GM19240 (cell line): Measurements from ENCODE around the gene PHOX2A.

Experiments
- DNase-seq: peaks from one replicate; pipeline ENCODE4 v3.0.0; 2011; ENCODE audit warnings: low spot score; ENCODE audit not compliant: insufficient read length

Gene PHOX2A

DNA sequence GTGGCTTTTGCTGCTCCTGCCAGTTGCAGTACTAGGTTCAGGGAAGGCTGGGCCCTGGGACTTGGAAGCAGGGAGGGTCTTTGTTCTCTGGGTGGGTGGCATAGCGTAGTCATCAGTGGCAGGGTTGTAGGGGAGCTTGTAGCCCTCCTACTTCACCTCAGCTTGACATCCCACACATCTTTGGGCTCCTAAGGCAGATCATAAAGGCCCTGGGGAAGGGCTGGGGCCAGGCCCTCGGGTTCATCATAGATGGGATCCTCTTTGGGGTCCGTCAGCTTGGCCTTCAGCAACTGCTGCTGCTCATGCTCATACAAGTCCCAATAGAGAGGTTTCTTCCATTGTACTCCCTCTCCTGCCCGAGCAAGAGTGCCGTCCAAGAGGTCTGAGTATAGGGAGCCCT lies 6.0 kb upstream of the PHOX2A start:
- DNase-seq = no peak

DNA sequence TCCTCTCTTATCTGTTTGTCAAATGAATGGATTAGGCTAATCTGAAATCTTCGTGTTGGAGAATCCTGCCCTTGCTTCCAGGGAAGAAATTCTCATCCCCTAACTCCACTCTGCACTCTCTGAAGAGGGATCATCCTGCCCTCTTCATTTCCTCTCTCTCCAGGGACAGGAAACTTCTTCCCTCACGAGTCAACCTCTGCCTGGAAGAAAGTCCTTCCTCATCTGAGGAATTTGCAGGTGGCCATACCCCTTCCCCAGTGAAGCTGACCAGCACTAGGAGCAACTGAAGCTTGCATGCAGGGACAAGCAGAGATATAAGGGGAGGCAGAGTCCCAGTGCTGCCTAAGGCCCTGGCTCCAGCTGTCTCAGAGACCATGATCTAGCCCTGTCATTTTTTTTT lies 3.6 kb upstream of the PHOX2A start:
- DNase-seq = no peak

GRCh38 chr11:72245263-72245816 lies 1.4 kb upstream of the PHOX2A start:
- no peak for DNase-seq

GRCh38 chr11:72244361-72245262 lies 636 bp upstream of the PHOX2A start:
- DNase-seq = no peak

DNA sequence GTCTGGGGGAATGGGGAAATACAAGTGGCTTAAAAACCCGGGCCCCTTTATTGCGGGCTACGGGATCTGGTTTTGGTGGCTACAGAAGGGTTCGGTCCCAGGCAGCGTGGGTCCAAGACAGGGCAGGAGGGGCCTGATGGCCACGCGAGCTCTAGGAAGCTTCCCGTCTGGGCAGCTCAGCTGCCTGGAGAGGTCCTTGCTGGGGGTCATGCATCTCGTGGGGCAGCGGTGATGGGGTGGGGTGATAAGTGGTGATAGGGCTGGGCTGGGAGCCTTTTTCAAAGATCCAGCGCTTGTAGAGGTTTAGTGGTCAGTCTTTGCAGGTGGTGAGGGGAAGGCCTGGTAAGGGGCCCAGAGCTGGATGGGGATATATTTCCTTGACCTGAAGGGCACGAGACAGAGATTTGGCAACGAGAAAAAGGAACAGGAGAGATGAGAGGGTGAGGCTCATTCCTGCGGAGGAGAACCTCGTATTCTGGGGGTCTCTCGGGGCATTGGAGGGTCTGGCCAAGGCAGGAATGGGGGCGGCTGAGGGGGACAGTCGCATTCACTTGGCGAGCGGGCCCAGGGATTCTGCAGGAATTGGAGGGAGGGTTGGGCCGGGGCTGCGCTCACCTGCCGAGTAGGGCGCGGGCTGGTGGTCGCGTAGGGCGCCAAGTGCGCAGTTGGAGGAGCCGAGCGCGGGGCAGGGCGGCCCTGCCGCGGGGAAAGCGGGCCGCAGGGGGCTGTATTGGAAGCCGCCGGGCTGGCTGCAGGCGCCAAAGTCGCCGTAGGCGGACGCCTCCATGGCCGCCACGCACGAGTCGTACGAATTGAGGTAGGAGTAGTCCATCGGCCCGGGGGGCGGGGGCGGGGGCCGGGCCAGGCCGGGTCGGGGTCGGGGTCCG lies 560 bp downstream of the PHOX2A start:
- DNase-seq = no peak

- DNase-seq = no peak
Measured at GRCh38 chr11:72242141-72242540, 1.8 kb downstream of the PHOX2A start.

GRCh38 chr11:72241291-72241781 lies 2.6 kb downstream of the PHOX2A start:
- DNase-seq = no peak

GRCh38 chr11:72240461-72241290 lies 3.3 kb downstream of the PHOX2A start:
- no peak for DNase-seq

DNA sequence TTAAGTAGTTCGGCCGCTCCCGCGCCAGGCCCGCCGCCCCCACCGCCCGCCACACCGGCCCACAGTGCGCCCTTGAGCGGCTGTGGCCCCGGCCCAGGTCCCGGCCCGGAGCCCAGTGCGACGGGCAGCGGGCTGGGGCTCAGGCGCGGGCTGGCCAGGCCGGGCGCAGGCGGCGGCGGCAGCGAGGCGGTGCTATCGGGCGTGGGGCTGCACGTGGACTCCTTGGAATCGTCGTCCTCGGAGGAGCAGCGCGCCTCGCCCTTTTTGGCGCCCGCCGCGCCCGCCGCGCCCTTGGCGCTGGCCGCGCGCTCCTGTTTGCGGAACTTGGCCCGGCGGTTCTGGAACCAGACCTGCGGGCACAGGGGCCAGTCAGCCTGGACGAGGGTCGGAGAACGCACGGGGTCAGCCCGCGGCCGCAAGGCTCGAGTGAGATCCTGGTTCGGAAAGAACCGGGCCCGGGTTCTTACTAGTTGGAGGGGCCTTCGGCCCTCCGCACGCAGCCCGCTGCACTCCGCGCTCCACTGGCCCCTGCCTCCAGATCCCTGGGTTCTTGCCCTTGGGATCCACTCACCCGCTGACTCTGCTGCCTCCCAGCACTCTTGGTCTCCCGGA lies 4.0 kb downstream of the PHOX2A start:
- no peak for DNase-seq

DNA sequence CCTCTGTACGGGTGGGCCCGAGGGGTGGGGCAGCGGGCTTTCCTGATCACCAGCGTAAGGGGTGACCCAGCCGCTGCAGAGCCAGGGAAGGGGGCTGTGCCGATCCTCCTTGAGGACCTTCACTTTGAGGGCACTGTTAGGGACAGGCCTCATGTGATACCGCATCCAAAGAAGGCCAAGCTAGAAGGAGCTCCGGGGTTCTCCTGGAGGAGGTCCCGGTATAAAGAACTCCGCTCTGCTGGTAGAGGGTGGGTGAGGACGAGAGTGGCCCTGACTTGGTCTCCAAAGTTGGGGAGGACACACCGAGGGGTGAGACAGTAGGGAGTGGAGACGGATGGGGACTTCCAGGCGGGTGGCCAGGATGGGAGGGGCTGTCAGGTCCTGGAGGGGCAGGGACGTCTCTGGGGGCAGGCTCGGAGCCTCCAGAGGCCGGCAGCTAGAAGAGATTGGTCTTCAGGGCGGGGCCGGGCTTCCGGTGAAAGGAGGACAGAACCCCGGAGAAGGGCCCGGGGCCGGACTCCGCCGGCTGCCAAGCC lies 4.6 kb downstream of the PHOX2A start:
- DNase-seq = no peak

GRCh38 chr11:72238492-72239312 lies 5.3 kb downstream of the PHOX2A start:
- no peak for DNase-seq

- peak; percentile 91 for DNase-seq
Measured at GRCh38 chr11:72238040-72238450, 5.9 kb downstream of the PHOX2A start.

- DNase-seq = no peak
Measured at GRCh38 chr11:72237112-72237931, 6.7 kb downstream of the PHOX2A start.

GRCh38 chr11:72236774-72237111 lies 7.2 kb downstream of the PHOX2A start:
- DNase-seq = no peak

DNA sequence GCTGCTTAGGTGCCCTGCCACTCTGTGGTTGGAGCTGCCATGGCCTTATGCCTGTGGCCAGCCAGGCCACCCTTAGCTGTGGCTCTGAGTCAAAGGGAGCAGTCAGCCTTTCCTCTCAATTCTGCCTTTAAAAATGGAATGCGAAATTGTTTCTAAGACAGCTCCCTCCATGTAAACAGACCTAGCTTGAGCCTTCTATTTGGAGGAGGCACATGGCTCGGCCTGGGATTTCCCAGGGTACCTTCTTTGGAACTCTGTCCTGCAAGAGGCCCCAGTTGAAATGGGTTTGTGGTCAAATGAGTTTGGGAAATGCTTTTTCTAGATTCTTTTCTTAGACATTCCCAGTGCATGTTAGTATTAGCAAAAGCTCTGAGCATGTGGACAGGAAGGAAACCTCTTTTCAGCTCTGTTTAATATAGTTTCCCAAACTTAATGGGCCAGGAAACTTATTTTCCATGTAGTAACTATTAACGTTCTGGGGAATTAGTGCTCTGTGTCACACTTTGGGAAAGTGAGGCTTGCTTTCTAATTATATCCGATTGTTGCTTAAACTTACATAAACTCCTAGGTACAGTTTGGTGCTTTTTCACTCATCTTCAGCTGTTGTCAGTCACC lies 7.8 kb downstream of the PHOX2A start:
- DNase-seq = no peak

GRCh38 chr11:72235351-72236057 lies 8.5 kb downstream of the PHOX2A start:
- DNase-seq = no peak

DNA sequence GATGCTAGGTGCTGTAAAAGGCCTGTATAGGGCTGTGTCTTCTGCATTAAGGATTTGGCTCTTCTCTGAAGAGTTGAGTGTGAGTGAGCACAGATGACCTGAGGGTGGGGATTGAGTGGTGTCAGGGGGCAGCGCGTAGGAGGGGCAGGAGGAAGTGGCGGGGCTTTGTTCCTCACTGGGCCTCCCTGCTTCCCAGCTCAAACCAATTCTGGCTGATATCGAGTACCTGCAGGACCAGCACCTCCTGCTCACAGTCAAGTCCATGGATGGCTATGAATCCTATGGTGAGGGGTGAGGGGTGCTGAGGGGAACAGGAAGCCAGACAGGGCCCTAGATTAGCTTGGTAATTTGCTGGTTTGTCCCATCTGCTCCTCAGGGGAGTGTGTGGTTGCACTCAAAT lies 9.1 kb downstream of the PHOX2A start:
- no peak for DNase-seq

- DNase-seq = no peak
Measured at GRCh38 chr11:72234514-72234830, 9.5 kb downstream of the PHOX2A start.
